GM18868 (cell line): Measurements from ENCODE around the gene ZNF184.

Experiments used
- ATAC-seq: cut with Tn5 transposase; IDR thresholded peaks from one replicate; pipeline ENCODE4 v1.9.1; 2021; ENCODE audit warnings: mild to moderate bottlenecking, moderate library complexity; ENCODE audit not compliant: unreplicated experiment

ZNF184 gene

GRCh38 chr6:27472617-27473400, at the start of gene ZNF184:
ZNF184 (minus strand) TSS chr6:27473105; CDS start chr6:27472294, 811 bp downstream.
- peak; percentile 86 for ATAC-seq

- ATAC-seq = peak; percentile 67
Observed at GRCh38 chr6:27518881-27519795, 46.2 kb upstream of the ZNF184 start.

- no peak for ATAC-seq
Observed at GRCh38 chr6:27517928-27518787, 45.3 kb upstream of the ZNF184 start.

GRCh38 chr6:27517238-27517637, 44.3 kb upstream of the ZNF184 start:
- no peak for ATAC-seq

- no peak for ATAC-seq
Observed at GRCh38 chr6:27514906-27515495, 42.1 kb upstream of the ZNF184 start.

- ATAC-seq = no peak
Observed at GRCh38 chr6:27512525-27512924, 39.6 kb upstream of the ZNF184 start.

GRCh38 chr6:27507041-27507956, 34.4 kb upstream of the ZNF184 start:
- no peak for ATAC-seq

- ATAC-seq = no peak
Observed at GRCh38 chr6:27505209-27506027, 32.5 kb upstream of the ZNF184 start.

GRCh38 chr6:27503436-27504030, 30.6 kb upstream of the ZNF184 start:
- ATAC-seq = peak; percentile 44

GRCh38 chr6:27502508-27503435, 29.9 kb upstream of the ZNF184 start:
- peak; percentile 53 for ATAC-seq

GRCh38 chr6:27501187-27501586, 28.3 kb upstream of the ZNF184 start:
- no peak for ATAC-seq

- ATAC-seq = no peak
Observed at GRCh38 chr6:27500177-27500576, 27.3 kb upstream of the ZNF184 start.

GRCh38 chr6:27495386-27496135, 22.7 kb upstream of the ZNF184 start:
- ATAC-seq = peak; percentile 70

- ATAC-seq = no peak
Observed at GRCh38 chr6:27494987-27495385, 22.1 kb upstream of the ZNF184 start.

- no peak for ATAC-seq
Observed at GRCh38 chr6:27494103-27494502, 21.2 kb upstream of the ZNF184 start.

- no peak for ATAC-seq
Observed at GRCh38 chr6:27492631-27493190, 19.8 kb upstream of the ZNF184 start.
